Keratinocyte (primary cell): Measurements from ENCODE around the gene SCN8A.

Experiments
- CTCF ChIP-seq, 3 experiments: IDR thresholded peaks in 1 of 3; conservative IDR thresholded peaks in 1 of 3; optimal IDR thresholded peaks in 1 of 3; 2 replicates in 2 of 3; 3 replicates in 1 of 3; pipeline versions ENCODE3 to v1.5.1; 2011; ENCODE audit warnings: low read length in 3 of 3, mild to moderate bottlenecking in 3 of 3, moderate library complexity in 2 of 3, control low read depth in 1 of 3, inconsistent platforms in 1 of 3; ENCODE audit not compliant: insufficient read depth in 2 of 3; ENCODE audit errors: extremely low read depth in 1 of 3
- EZH2 ChIP-seq: IDR thresholded peaks from one replicate; pipeline ENCODE4 v1.6.1; 2012; ENCODE audit warnings: inconsistent platforms, mild to moderate bottlenecking, low read length, moderate library complexity

- TF ChIP-seq CTCF (optimal IDR thresholded peaks at IDR 0.05 in 1 of 3, IDR thresholded peaks at IDR 0.05 in 1 of 3, conservative IDR thresholded peaks at IDR 0.05 in 1 of 3; ENCODE audit: extremely low read depth in 1 of 3, insufficient read depth in 2 of 3, low read length in 3 of 3) (no peak), EZH2 (no peak)
Observed at GRCh38 chr12:51653431-51653830, 62.4 kb downstream of the SCN8A start.
